IMR-90 (cell line): Measurements from ENCODE around the gene NCSTN. TPM values are rescaled to one million over a fixed set of nuclear protein-coding genes. Genes with fewer than 3 reads are reported as not detected.
"Not testable (repeated sequence)": the region's sequence is repeated elsewhere in the genome, so short reads cannot be mapped to it uniquely, and the experiment has no call there.

Experiments used
- ATAC-seq: fragments of 200-7000 bp; cut with Tn5 transposase; 2 replicates; pipeline ENCODE4 v1.9.1; 2020; ENCODE audit warnings: low read depth, mild to moderate bottlenecking, moderate library complexity
- BruUV-seq: library from RNA; stranded (reverse); fragments of 400-500 nt; replicated peaks from 2 replicates; lab custom pipeline; 2021; lab: Mats Ljungman, UMichigan
- CTCF ChIA-PET: fragments of 300-600 bp; formaldehyde crosslinking; extraction: SDS; loops from one replicate; lab custom pipeline; 2021; ENCODE audit warnings: antibody characterized with exemption; lab: Yijun Ruan, JAX
- POLR2A ChIA-PET: fragments of 300-600 bp; sonication (Branson Sonifier 250); formaldehyde crosslinking; loops from one replicate; lab custom pipeline; 2022; ENCODE audit warnings: antibody characterized with exemption; ENCODE audit not compliant: unreplicated experiment; lab: Charles Lee
- DNase-seq: peaks from one replicate; pipeline ENCODE4 v3.0.0; 2013
- H2AFZ ChIP-seq: replicated peaks from 2 replicates; pipeline ENCODE3; 2013; ENCODE audit warnings: low read length, mild to moderate bottlenecking; ENCODE audit not compliant: poor library complexity
- H2AK5ac ChIP-seq: 2 replicates; pipeline ENCODE4 v1.6.1; 2013; ENCODE audit warnings: low read depth, low read length, inconsistent platforms
- H2AK9ac ChIP-seq: replicated peaks from 2 replicates; pipeline ENCODE3; 2013; ENCODE audit warnings: mild to moderate bottlenecking, low read depth, low read length, moderate library complexity; ENCODE audit not compliant: poor library complexity
- H2BK120ac ChIP-seq: 2 replicates; pipeline ENCODE4 v1.6.1; 2013; ENCODE audit warnings: low read depth, low read length, inconsistent platforms
- H2BK15ac ChIP-seq: 3 replicates; pipeline ENCODE4 v1.6.1; 2013; ENCODE audit warnings: low read depth, low read length, inconsistent platforms
- H2BK20ac ChIP-seq: 2 replicates; pipeline ENCODE4 v1.6.1; 2013; ENCODE audit warnings: low read depth, mild to moderate bottlenecking, inconsistent platforms, low read length, moderate library complexity
- H2BK5ac ChIP-seq: 2 replicates; pipeline ENCODE4 v1.6.1; 2013; ENCODE audit warnings: mild to moderate bottlenecking, low read depth, low read length, inconsistent platforms; ENCODE audit not compliant: poor library complexity, severe bottlenecking
- H3K14ac ChIP-seq: replicated peaks from 2 replicates; pipeline ENCODE4 v1.6.1; 2013; ENCODE audit warnings: low read depth, low read length, inconsistent platforms
- H3K18ac ChIP-seq: 2 replicates; pipeline ENCODE4 v1.6.1; 2013; ENCODE audit warnings: low read depth, low read length, control low read depth
- H3K23ac ChIP-seq: 2 replicates; pipeline ENCODE4 v1.6.1; 2013; ENCODE audit warnings: low read depth, low read length, inconsistent platforms
- H3K27ac ChIP-seq: 2 replicates; pipeline ENCODE4 v1.5.1; 2013; ENCODE audit warnings: mild to moderate bottlenecking, control low read depth, low read length; ENCODE audit not compliant: insufficient read depth
- H3K27me3 ChIP-seq: 2 replicates; pipeline ENCODE4 v1.6.1; 2013; ENCODE audit warnings: low read length; ENCODE audit not compliant: control insufficient read depth, insufficient read depth
- H3K36me3 ChIP-seq: 2 replicates; pipeline ENCODE4 v1.6.1; 2013; ENCODE audit warnings: low read length, mixed read lengths; ENCODE audit not compliant: control insufficient read depth, insufficient read depth
- H3K4ac ChIP-seq: 2 replicates; pipeline ENCODE4 v1.6.1; 2013; ENCODE audit warnings: low read depth, low read length, inconsistent platforms
- H3K4me1 ChIP-seq: 2 replicates; pipeline ENCODE4 v1.6.1; 2013; ENCODE audit warnings: low read length, mixed read lengths; ENCODE audit not compliant: control insufficient read depth, insufficient read depth
- H3K4me2 ChIP-seq: 2 replicates; pipeline ENCODE4 v1.6.1; 2013; ENCODE audit warnings: low read depth, mild to moderate bottlenecking, control low read depth, low read length, moderate library complexity
- H3K4me3 ChIP-seq: 2 replicates; pipeline ENCODE4 v1.5.1; 2013; ENCODE audit warnings: low read depth, mild to moderate bottlenecking, control low read depth, low read length, moderate library complexity; ENCODE audit not compliant: insufficient read depth
- H3K56ac ChIP-seq: 2 replicates; pipeline ENCODE4 v1.6.1; 2013; ENCODE audit warnings: low read length, inconsistent platforms; ENCODE audit not compliant: insufficient read depth; ENCODE audit errors: extremely low read depth
- H3K79me1 ChIP-seq, 2 experiments: 2 replicates each; pipeline ENCODE4 v1.6.1; 2013; ENCODE audit warnings: low read length in 2 of 2, inconsistent platforms in 1 of 2, low read depth in 1 of 2
- H3K9ac ChIP-seq: 2 replicates; pipeline ENCODE4 v1.6.1; 2013; ENCODE audit warnings: low read depth, low read length, control low read depth
- H3K9me1 ChIP-seq: 2 replicates; pipeline ENCODE4 v1.6.1; 2013; ENCODE audit warnings: low read length, inconsistent platforms; ENCODE audit not compliant: insufficient read depth
- H3K9me3 ChIP-seq: 2 replicates; pipeline ENCODE4 v1.6.1; 2013; ENCODE audit warnings: low read length; ENCODE audit not compliant: control insufficient read depth, insufficient read depth
- H4K20me1 ChIP-seq: 2 replicates; pipeline ENCODE4 v1.6.1; 2013; ENCODE audit warnings: low read length, inconsistent platforms; ENCODE audit not compliant: insufficient read depth
- H4K5ac ChIP-seq: 2 replicates; pipeline ENCODE4 v1.6.1; 2013; ENCODE audit warnings: mild to moderate bottlenecking, low read depth, low read length, control low read depth
- H4K8ac ChIP-seq, 2 experiments: 2 replicates each; pipeline ENCODE4 v1.6.1; 2013; ENCODE audit warnings: low read depth in 2 of 2, low read length in 2 of 2, control low read depth in 1 of 2, inconsistent platforms in 1 of 2
- H4K91ac ChIP-seq: 2 replicates; pipeline ENCODE4 v1.6.1; 2013; ENCODE audit warnings: low read depth, low read length, inconsistent platforms; ENCODE audit not compliant: insufficient read depth
- WGBS, 2 experiments: methylation state at CpG; one replicate each; pipeline versions ENCODE4 v1.1.5 to v1.1.7; 2013; ENCODE audit warnings: missing lambda C conversion rate in 2 of 2; ENCODE audit not compliant: insufficient read length in 1 of 2; ENCODE audit errors: extremely low coverage in 2 of 2; 5-methylcytosine and 5-hydroxymethylcytosine counted together
- dilution Hi-C: fragments of 300-500 bp; cut with HindIII; formaldehyde crosslinking; loops from one replicate; pipeline ENCODE4 v1.14.3; 2018; ENCODE audit warnings: low sequenced_read_pairs; ENCODE audit not compliant: unreplicated experiment
- in situ Hi-C: fragments of 300-500 bp; cut with MboI; formaldehyde crosslinking; loops from 3 replicates; pipeline ENCODE4 v1.14.3; 2019; ENCODE audit warnings: low sequenced_read_pairs, inconsistent platforms, mixed read lengths
- intact Hi-C: fragments of 100-400 bp; cut with micrococcal nuclease; formaldehyde crosslinking; loops from 2 replicates; pipeline ENCODE4 v1.10.0; 2022
- polyA plus RNA-seq, 3 experiments: library from polyadenylated mRNA; depleted of rRNA; stranded (reverse); fragments of >200 nt; gene quantifications; 2 replicates each; pipeline ENCODE4 v1.2.3, GENCODE V29; 2012; ENCODE audit warnings: low replicate concordance in 1 of 3
- total RNA-seq: library from RNA; depleted of rRNA; stranded (reverse); fragments of >200 nt; gene quantifications from 2 replicates; pipeline ENCODE4 v1.2.3, GENCODE V29; 2012

NCSTN gene
- total and polyA plus RNA-seq, 2 of the 4 experiments (the other 2 are of a cell fraction) = 60.2 to 182 TPM

DNA sequence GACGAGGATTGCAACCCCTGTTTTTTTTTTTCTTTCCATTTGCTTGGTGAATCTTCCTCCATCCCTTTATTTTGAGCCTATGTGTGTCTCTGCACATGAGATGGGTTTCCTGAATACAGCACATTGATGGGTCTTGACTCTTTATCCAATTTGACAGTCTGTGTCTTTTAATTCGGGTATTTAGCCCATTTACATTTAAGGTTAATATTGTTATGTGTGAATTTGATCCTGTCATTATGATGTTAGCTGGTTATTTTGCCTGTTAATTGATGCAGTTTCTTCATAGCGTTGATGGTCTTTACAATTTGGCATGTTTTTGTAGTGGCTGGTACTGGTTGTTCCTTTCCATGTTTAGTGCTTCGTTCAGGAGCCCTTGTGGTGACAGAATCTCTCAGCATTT is 45.2 kb downstream of the NCSTN start:
- H3K4me1 ChIP-seq, H4K5ac ChIP-seq, H2BK15ac ChIP-seq, in situ Hi-C loops, H2AFZ ChIP-seq, H3K56ac ChIP-seq, dilution Hi-C loops, H3K14ac ChIP-seq, H2BK5ac ChIP-seq, H4K91ac ChIP-seq, H3K27me3 ChIP-seq, ATAC-seq, H4K20me1 ChIP-seq, H3K27ac ChIP-seq, H2AK9ac ChIP-seq, H3K23ac ChIP-seq, H3K79me1 ChIP-seq, BruUV-seq, H3K4ac ChIP-seq, H2BK20ac ChIP-seq, H4K8ac ChIP-seq, H3K9me3 ChIP-seq, H3K4me3 ChIP-seq, H3K4me2 ChIP-seq, H3K9ac ChIP-seq, CTCF ChIA-PET, DNase-seq, intact Hi-C loops, H3K9me1 ChIP-seq, POLR2A ChIA-PET, H2BK120ac ChIP-seq, H3K18ac ChIP-seq, H2AK5ac ChIP-seq, H3K36me3 ChIP-seq: not testable (repeated sequence)
- no CpG with 5 or more reads among the region's 4 CpGs for WGBS, 2 experiments
